CD4-positive, alpha-beta T cell treated with Interleukin-10 for 1 hour (primary cell): Measurements from ENCODE around the gene ATP13A5.

ENCODE experiments used
- DNase-seq: peaks from one replicate; pipeline ENCODE4 v3.0.0-alpha.2; 2020

Gene ATP13A5, protein sequence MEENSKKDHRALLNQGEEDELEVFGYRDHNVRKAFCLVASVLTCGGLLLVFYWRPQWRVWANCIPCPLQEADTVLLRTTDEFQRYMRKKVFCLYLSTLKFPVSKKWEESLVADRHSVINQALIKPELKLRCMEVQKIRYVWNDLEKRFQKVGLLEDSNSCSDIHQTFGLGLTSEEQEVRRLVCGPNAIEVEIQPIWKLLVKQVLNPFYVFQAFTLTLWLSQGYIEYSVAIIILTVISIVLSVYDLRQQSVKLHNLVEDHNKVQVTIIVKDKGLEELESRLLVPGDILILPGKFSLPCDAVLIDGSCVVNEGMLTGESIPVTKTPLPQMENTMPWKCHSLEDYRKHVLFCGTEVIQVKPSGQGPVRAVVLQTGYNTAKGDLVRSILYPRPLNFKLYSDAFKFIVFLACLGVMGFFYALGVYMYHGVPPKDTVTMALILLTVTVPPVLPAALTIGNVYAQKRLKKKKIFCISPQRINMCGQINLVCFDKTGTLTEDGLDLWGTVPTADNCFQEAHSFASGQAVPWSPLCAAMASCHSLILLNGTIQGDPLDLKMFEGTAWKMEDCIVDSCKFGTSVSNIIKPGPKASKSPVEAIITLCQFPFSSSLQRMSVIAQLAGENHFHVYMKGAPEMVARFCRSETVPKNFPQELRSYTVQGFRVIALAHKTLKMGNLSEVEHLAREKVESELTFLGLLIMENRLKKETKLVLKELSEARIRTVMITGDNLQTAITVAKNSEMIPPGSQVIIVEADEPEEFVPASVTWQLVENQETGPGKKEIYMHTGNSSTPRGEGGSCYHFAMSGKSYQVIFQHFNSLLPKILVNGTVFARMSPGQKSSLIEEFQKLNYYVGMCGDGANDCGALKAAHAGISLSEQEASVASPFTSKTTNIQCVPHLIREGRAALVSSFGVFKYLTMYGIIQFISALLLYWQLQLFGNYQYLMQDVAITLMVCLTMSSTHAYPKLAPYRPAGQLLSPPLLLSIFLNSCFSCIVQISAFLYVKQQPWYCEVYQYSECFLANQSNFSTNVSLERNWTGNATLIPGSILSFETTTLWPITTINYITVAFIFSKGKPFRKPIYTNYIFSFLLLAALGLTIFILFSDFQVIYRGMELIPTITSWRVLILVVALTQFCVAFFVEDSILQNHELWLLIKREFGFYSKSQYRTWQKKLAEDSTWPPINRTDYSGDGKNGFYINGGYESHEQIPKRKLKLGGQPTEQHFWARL

DNA sequence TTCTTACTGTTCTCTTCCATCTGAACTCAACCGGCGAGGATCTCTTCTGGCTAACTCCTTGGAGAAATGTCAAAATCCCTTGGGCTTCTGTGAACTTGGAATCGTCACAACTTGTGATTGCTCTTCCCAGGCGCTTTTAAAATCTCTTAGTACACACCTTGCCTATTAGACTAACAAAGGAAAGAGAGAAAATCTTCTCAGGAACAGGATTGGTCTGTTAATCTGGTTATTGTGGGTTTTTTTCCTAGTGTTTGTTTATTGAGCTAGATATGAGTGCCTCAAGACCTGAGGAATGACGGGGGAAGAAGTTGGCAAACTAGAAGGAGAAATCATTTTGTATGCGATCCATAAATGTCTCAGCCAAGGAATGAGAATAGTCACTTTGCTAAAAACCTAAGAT, at the start of gene ATP13A5:
Gene ATP13A5 (minus strand): TSS at position 48 of the 400 bp plus-strand sequence. CDS start 28 bp downstream, at position 20.
- no peak for DNase-seq

DNA sequence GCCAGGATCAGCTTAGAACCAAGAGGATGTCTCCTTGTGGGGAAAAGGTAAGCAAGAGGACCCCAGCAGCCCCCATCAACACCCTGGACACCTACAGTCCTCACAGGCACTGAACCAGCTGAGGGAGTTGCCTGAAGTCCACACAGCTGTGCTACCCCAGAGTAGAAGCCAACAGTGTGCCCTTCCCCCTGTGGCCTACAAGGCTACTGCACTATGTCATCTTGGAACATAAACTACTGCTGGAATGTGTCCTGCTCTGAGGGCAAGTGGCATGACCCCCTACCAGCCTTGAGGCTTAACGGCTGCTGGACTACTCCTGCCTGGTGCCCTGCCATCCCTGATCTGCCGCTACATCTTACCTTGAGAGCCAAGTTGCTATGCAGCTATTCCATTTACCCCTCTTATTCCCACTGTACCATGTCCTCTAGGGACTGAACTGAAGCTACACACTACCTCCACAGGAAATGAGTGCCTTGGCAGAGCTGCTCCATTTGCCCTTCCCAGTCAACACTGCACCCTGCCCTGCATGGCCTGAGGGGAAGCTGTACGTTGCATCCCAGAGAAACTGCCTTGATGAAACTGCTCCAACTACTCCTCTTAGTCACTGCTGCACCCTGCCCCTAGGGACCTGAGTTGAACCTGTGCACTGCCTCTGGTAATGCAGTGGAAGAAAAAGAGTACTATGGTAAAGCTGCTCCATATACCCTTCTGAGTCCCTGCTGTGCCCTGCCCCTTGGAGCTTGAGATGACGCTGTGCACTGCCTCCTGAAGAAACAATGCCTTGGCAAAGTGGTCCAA, 40.2 kb upstream of the ATP13A5 start:
- DNase-seq: no peak

DNA sequence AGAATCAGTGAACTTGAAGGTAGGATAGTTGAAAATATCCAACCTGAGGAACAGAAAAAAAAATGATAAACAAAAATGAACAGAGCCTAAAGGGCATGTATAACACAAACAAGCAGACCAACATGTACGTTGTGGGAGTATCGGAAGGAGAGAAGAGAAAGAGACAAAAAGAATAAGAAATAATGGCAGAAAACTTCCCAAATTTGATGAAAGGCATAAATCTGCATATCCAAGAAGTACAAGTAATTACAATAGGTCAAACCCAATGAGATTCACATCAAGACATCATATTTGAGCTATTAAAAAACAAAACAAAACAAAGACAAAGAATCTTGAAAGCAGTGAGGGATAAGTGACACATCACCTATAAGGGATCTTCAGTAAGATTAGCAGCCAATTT, 38.1 kb upstream of the ATP13A5 start:
- DNase-seq: no peak

DNA sequence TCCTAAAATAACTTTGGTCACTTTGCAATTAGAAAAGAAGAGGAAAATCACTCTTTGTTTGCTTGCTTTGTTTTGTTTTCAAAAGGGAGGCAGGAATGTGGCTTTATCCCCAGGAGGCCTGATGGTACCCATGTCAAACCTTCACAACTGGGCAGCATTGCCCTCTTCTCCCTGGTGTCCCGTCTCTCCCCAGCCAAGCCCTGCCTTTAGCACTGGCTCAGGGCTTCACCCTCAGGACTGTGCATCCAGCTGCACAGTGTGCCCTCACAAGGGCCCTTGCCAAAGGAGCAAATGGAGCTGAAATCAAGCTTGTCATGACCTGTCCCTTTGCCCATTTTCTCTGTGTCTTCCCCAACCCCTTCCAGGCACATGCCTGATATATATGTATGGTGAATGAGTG, 29.1 kb upstream of the ATP13A5 start:
- DNase-seq: no peak

DNA sequence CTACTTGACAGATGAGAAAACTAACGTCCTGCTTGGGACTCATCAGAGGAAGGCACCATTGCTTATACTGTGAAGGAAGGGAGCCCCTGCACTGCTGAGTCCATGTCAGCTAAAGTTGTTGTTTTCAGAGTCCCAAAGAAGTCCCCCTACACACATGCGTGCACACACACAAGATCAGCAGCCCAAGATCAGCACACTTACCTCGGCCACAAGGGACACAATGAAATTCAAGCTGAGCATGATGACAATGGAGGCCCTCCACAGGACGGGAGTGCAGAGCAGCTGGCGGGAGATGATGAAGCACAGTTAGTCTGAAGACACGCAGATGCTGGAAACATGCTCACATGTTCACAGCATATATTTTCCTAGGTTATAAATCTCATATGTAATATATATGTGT, 28.6 kb upstream of the ATP13A5 start:
- DNase-seq: no peak

DNA sequence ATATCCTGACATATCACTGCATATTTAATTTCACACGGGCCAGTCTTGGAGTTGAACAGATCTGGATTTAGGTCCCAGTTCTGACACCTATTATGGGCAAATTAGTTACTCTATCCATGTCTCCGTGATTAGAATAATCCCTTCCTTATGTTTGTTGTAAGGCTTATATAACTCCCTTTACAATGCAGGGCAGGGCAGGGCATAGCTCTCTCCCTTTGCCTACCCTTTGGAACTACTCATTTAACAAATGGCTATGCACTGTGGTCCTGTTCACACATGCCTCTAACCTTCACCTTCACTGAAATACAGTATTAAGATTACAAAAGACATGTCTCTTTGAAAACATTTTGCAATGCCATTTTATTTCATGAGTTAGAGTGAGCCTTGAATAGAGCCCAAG, 24.8 kb upstream of the ATP13A5 start:
- DNase-seq: no peak

DNA sequence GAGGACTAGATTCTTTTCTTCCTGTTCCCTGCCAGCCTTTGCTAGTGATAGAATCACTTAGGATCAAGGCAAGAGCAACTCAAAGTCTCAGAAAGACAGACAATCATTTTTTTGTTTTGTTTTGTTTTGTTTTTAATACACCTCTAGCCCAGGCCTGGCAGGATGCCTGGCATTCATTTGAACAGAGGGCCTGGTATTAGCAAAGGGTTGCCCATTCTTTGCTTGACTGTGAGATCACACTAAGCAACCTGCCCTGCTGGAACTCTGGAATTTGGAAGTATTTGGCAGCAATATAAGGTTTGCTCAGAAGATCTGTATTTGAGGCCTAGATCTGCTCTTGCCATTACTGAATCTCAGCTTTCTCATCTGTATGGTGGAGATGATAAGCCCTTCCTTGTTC, 21.8 kb upstream of the ATP13A5 start:
- no peak for DNase-seq

DNA sequence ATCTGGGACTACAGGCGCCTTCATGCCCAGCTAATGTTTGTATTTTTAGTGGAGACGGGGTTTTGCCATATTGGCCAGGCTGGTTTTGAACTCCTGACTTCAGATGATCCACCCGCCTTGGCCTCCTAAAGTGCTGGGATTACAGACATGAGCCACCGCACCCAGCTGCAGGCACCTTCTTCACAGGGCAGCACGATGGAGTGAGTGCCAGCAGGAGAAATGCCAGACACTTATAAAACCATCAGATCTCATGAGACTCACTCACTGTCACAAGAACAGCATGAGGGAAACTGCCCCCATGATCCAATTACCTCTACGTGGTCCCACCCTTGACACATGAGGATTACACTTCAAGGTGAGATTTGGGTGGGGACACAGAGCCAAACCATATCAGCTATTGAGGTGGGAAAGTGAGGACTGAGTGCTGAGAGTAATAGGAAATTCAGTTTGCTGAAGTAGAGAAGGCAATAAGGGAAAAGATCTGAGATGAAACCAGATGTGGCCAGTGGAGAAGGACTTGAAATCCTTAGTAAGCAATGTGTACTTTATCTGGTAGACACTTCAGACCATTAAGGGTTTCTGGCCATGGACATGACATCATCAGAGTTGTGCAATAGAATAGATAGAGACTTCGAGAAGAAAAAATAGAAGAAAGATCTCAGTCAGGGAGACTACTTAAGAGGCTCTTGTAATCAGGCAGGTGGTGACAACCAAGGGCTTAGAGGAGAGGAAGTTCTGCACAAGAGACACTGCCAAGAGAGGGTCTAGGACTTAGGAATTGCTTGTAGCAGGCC, 18.1 kb upstream of the ATP13A5 start:
- no peak for DNase-seq

DNA sequence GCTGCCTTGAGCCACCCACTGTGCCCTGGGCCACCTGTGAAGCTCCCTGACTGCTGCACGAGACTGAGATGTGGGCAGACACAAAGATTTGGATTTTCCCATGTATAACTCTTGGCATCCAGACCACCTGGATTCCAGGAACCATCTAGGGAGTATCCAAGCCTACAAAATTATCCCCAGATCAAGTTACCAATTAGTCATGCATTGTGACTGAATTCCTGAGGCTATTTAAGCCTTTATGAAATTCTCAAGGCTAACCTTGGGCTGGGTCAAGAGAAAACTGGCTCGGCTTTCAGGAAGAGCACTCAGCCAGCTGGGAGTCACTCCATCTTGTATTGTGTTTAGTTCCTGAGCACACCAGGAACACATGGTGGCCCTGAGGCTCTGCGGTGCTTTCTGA, 13.3 kb upstream of the ATP13A5 start:
- no peak for DNase-seq

DNA sequence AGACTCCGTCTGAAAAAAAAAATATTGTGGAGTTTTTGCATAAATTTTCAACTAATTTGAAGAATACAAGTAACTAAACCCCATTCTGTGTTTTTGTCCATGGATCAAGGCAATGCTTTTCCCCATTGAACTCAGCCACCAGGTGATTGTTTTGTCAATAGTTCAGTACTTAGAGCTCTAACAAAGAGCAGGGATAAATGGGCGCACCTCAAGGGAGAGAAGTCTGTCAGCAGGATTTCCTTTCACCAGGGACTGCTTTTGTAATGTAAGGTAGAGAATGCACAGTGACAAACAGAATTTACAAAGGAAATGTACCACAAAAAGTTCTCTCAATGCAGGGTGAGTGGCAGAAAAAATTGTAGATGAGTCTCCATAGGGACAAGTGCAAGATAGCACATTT, 10.8 kb upstream of the ATP13A5 start:
- no peak for DNase-seq

DNA sequence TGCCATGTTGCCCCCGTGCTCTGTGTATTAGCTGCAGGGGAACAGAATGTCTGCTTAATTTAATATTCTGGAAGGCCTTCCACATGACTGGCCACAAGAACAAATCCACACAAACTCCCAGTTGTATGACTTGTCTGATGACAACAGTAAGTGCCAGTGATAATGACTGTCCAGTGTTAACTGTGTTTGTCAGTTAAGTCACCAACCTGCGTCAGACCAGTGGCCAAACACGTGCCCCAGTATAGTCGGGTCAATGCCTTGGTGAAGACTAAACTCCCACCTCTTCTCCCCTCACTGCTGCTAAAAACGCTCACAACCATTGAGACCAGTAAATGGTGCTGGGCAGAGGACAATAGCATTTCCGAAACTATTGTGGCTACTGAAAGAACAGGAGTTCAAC, 9.8 kb upstream of the ATP13A5 start:
- DNase-seq: no peak

DNA sequence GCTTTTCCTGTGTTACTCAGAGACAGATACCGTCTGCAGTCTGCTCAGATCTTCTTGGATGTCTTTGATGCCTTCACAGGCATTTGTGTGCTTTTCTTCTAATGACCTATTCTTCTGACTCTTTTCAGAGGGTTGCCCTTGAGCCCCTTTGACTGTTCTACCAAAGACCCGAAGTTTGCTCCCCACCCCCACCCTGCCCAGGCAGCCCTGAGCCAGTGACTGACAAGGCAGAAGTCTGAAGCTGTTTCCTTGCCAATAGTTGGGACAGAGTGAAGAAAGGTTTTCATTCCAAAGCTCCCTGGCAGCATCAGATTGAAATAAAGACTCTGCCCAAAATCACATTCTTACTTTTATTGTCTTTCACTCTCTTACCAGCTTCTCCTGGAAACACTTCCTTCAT, 9.0 kb upstream of the ATP13A5 start:
- no peak for DNase-seq

DNA sequence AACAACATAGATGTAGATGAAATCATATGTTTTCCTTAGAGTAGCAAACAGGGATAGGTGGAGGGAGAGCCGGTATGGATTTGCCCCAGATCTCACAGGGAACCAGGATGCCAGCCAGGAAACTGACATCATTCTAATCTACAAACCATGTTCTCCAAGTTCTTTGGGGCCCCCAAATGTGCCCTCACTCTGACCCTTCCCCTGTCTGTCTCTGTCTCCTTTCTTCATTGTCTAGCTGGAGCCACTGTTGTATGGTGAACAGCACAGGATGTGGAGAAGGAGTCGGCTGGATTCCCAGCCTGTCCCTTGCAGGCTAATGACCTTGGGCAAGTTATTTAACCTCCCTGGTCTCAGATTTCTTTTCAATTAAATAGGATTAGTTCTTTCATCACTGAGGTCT, 962 bp downstream of the ATP13A5 start:
- no peak for DNase-seq

DNA sequence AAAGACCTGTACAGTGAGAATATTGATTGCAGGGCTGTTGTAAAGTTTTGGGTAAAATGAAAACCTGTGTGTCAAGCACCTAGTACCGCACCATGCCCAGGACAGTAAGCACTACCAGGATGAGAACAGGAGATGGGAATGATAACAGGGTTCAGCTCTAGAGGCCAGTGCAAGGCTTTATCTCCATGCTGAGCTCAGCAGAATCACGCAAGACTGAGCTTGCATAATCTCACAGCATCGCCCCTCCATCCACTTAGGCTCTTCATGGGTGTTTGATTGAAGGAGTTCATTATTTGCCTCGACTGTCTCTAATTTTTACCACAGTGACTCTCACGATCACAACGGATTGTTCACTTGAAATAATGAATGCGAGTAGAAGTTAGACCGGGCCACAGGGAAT, 2.9 kb downstream of the ATP13A5 start:
- no peak for DNase-seq

DNA sequence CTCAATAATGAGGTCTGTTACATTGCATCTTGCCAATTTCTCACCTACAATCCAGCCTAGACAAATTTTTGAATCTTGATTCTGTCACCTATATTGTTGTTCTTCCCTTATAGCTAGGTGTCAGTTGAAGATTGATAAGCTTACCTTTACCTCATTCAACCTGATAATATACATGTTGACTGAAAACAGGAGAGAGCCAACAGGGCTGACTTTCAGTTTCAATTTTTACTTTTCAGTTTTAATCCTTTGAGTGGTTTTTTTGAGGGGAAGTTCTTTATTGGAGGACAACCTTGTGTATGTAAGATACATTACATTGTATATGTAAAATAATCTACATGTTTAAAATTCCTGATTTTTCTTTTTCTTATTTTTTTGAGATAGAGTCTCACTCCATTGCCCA, 5.8 kb downstream of the ATP13A5 start:
- no peak for DNase-seq

DNA sequence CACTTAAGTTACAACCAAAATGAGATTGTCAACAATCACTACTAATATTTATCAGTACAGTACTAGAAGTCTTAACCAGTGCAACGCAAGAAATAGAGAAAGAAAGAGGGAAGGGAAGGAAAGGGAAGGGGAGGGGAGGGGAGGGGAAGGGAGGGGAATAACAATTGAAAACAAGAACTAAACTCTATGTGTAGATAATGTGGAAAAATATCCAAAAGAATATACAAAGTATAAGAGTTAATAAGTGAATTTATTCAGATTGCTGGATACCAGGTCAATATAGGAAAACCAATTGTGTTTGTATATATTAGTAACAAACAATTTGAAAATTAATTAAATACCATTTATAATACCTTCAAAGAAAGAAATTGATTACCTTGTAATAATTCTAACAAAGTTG, 10.7 kb downstream of the ATP13A5 start:
- no peak for DNase-seq

DNA sequence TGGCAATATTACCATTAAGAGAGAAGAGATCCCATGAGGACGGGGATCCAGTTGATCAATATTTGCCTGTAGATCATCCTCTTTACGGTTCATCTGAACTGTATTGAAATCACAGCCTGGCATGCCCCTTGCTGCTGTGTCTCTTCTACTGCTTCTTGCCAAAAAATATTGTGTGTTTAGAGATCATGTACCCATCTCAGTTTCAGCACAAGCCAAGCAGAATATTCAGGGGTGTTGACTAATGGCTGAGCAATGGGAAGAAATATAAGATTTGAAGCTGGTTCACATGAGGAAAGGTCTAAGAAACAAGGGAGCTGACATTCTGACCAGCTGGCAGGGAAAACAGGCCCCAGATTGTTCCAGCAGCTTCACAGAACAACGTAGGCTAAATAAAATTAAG, 21.3 kb downstream of the ATP13A5 start:
- no peak for DNase-seq

DNA sequence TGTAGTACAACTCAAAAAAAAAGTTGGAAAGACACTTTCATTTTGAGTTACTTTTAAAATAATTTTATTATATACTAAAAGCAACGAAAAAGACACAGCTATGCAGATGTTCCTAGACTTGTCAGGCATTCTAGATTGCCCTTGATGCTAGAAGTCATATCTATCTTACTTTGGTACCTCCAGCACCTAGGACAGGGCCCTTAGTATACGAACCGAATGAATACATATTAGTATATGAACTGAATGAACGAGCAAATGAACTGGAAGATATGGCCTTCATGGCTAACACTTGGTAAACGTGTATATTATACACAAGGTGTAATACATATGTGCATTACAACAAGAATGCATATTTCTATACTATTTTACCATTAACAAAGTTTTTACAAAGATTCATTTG, 24.1 kb downstream of the ATP13A5 start:
- DNase-seq: no peak

DNA sequence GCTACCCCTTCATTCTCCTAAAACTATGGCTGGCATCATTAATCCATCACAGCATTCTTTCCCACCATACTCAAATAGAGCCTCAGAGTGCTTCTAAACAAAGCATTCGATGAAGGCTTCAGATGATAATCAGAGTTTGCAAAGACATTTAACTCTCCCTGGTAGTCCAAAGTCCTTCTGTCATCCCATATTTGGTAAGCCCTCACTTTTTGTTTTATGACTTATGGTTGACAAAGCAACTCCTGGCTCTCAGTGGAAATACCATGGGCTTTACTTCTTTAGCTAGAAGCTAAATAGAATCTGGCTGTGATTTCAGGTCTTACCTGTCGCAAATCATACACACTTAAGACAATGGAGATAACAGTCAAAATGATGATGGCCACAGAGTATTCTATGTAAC, 27.8 kb downstream of the ATP13A5 start:
- DNase-seq: no peak

DNA sequence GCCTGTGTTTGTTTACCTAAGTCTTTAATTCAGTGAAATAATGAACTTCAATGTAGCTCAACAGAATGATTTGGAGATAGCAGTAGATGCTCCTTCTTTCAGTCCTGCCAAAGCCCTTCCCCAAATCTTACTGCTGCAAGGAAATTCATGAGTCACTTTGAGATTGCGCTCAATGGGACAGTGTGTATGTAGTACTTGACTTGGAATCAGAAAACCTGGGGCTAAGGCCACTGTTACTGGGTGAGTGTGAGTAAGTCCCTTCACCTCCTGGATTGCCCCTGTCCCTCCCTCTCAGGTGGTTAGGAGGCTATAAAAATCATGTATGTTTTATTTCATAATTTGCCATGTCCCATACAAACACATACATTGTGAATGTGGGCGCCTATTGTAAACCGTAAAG, 29.9 kb downstream of the ATP13A5 start:
- DNase-seq: no peak
